Measurements from ENCODE around the gene KLHDC3. TPM values are rescaled to one million over a fixed set of nuclear protein-coding genes. Genes with fewer than 3 reads are reported as not detected.

KLHDC3 gene
- total RNA-seq, 1 donor from 2014 or later, result 70.3 TPM

- peaks cover 1% of the 10 kb centered on the region for H3K36me3 ChIP-seq (ENCODE audit: control insufficient read depth, insufficient read depth, low read length)
- no peak overlapping the region for H3K4me3 ChIP-seq (ENCODE audit: low read depth, low read length)
- TF ChIP-seq, protein P1, sequence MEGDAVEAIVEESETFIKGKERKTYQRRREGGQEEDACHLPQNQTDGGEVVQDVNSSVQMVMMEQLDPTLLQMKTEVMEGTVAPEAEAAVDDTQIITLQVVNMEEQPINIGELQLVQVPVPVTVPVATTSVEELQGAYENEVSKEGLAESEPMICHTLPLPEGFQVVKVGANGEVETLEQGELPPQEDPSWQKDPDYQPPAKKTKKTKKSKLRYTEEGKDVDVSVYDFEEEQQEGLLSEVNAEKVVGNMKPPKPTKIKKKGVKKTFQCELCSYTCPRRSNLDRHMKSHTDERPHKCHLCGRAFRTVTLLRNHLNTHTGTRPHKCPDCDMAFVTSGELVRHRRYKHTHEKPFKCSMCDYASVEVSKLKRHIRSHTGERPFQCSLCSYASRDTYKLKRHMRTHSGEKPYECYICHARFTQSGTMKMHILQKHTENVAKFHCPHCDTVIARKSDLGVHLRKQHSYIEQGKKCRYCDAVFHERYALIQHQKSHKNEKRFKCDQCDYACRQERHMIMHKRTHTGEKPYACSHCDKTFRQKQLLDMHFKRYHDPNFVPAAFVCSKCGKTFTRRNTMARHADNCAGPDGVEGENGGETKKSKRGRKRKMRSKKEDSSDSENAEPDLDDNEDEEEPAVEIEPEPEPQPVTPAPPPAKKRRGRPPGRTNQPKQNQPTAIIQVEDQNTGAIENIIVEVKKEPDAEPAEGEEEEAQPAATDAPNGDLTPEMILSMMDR (IDR thresholded peaks at IDR 0.05; ENCODE audit: insufficient read depth, low read length, poor library complexity, severe bottlenecking), result no peak
- no peaks in the 10 kb centered on the region for H3K27me3 ChIP-seq (ENCODE audit: control insufficient read depth, insufficient read depth, low read length)
- no peak for DNase-seq (ENCODE audit: low read depth)
Measured at GRCh38 chr6:42969431-42969830, 44.6 kb upstream of the KLHDC3 start.

GRCh38 chr6:42969934-42970333 is 44.1 kb upstream of the KLHDC3 start:
- DNase-seq (ENCODE audit: low read depth), result no peak
- TF ChIP-seq, protein P1 (IDR thresholded peaks at IDR 0.05; ENCODE audit: insufficient read depth, low read length, poor library complexity, severe bottlenecking), result no peak
- no peaks in the 10 kb centered on the region for H3K27me3 ChIP-seq (ENCODE audit: control insufficient read depth, insufficient read depth, low read length)
- H3K36me3 ChIP-seq (ENCODE audit: control insufficient read depth, insufficient read depth, low read length), result peaks cover 1% of the 10 kb centered on the region
- no peak overlapping the region for H3K4me3 ChIP-seq (ENCODE audit: low read depth, low read length)

- peaks cover 1% of the 10 kb centered on the region for H3K36me3 ChIP-seq (ENCODE audit: control insufficient read depth, insufficient read depth, low read length)
- TF ChIP-seq, protein P1 (IDR thresholded peaks at IDR 0.05; ENCODE audit: insufficient read depth, low read length, poor library complexity, severe bottlenecking), result no peak
- DNase-seq (ENCODE audit: low read depth), result no peak
- no peak overlapping the region for H3K4me3 ChIP-seq (ENCODE audit: low read depth, low read length)
- H3K27me3 ChIP-seq (ENCODE audit: control insufficient read depth, insufficient read depth, low read length), result no peaks in the 10 kb centered on the region
Measured at GRCh38 chr6:42970871-42971612, 43.0 kb upstream of the KLHDC3 start.

DNA sequence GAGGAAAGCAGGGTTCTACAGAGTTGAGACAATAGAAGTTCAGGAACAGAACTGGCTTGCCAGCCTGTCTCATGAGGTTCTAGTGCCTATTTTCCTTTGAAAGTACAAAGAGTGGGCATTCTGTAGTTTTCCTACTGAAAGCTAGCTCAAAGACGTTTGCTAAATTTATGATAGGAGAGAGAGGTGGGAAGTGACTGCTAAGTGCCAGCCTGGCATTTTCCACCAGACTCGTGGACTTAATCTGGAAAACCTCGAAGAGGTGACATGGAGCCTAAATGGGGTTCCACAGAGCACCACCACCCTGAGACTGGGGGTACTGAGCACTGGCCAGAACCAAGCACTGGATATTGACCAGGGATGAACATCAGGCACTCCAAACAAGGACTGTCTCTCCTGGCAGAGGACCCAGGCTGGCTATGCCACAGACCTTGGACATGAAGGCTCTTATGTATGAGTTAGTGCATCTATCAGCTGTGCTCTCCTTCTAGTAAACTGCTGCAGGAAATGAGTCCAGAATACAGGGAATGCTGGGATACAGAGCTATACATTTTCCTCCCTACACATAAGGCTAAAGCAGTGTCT is 42.2 kb upstream of the KLHDC3 start:
- H3K4me3 ChIP-seq (ENCODE audit: low read depth, low read length), result no peak overlapping the region
- no peaks in the 10 kb centered on the region for H3K36me3 ChIP-seq (ENCODE audit: control insufficient read depth, insufficient read depth, low read length)
- TF ChIP-seq, protein P1 (IDR thresholded peaks at IDR 0.05; ENCODE audit: insufficient read depth, low read length, poor library complexity, severe bottlenecking), result no peak
- no peaks in the 10 kb centered on the region for H3K27me3 ChIP-seq (ENCODE audit: control insufficient read depth, insufficient read depth, low read length)
- no peak for DNase-seq (ENCODE audit: low read depth)

GRCh38 chr6:42973926-42974325 is 40.1 kb upstream of the KLHDC3 start:
- H3K4me3 ChIP-seq (ENCODE audit: low read depth, low read length), result no peak overlapping the region
- TF ChIP-seq, protein P1 (IDR thresholded peaks at IDR 0.05; ENCODE audit: insufficient read depth, low read length, poor library complexity, severe bottlenecking), result no peak
- H3K36me3 ChIP-seq (ENCODE audit: control insufficient read depth, insufficient read depth, low read length), result no peaks in the 10 kb centered on the region
- no peaks in the 10 kb centered on the region for H3K27me3 ChIP-seq (ENCODE audit: control insufficient read depth, insufficient read depth, low read length)
- DNase-seq (ENCODE audit: low read depth), result no peak

All from kidney epithelial cell (primary cell).